HG03565 (cell line): ENCODE results near the gene OAT.
A peak's percentile ranks its signal among the peaks of the same experiment; 100 is the strongest.

Source experiments
- ATAC-seq: cut with Tn5 transposase; IDR thresholded peaks from one replicate; pipeline ENCODE4 v1.9.1; 2021; ENCODE audit warnings: mild to moderate bottlenecking, moderate library complexity; ENCODE audit not compliant: unreplicated experiment

OAT gene

DNA sequence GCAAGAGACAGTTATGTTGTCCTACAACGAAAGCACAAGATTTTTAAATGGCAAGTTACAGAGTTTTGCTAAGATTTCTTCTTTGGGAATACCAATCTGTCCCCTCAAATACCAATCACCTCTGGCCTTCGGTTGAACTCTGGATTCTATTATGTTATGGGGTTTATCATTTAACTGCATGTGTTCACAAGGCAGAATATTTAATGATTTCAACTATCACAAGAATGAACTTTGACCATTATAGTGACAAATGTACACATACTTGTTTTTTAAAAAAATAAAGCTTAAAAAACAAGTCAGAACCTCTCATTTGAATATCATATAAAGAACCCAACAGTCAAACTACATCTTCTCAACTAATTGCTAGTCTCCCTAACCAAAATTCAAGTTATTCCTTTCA is 11.3 kb downstream of the OAT start:
- ATAC-seq, result no peak

DNA sequence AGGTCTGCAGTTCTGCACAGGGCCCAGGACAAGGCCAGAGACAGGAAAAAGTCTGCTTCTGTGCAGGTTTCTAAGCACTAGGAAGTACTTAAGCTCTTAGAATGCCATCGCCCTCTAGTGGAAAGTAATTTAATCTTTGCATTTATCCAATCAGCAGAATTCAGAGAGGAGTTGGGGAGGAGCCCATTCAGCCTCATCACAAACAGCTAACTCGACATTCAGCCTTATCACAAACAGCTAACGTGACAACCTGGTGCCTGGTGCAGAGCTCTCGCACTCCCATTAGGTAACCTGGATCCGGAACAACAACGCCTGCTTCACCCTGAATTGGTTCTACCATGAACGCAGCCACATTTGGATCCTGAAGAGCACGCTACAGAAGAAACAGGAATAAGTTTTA is 15.2 kb downstream of the OAT start:
- ATAC-seq, result peak; percentile 79

DNA sequence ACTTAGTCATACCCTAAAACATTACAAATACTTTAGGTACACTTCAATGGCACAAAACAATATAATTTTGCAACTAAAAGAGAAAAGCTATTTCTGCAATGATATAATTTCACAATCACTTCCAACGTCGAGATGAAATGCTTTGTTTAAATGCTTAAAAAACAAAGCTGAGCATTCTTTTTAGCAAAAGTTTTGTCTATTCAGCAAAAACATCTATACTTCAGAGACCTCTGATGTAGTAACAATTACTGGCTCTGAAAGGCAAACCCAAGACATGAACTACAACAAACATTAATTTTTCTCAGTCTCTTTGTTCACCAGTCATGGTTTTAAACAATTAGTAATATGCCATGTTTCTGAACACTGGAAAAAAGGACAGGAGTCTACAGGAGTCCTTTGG is 16.4 kb downstream of the OAT start:
- ATAC-seq, result no peak

DNA sequence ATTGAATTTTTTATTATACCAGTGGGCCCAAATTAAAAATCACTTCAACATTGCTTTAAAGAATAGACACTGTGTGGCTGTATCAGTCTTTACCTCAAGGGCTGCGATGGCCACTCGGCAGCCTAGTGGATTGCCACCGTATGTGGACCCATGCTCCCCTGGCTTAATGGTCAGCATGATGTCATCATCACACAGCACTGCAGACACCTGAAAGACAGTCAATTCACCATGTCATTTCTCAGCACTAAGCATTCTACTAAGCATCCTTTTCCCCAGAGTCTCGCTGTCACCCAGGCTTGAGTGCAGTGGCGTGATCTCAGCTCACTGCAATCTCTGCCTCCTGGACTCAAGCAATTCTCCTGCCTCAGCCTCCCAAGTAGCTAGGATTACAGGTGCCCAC is 17.1 kb downstream of the OAT start:
- no peak for ATAC-seq

DNA sequence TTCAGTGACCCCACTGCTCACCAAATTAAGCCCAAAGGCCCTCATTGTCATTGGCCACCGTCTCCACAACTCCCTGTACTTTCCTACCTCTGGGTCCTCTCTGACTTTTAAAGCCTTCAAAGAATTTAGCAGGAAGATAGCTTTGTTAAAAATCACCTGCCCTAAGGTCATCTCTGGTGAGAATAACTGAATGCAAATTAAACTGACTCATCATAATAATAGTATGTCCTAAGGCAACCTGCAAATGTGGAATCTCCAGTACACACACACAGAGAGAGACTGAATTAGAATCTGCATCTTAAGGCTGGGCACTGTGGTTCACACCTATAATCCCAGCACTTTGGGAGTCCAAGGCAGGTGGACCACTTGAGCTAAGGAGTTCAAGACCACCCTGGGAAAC is 24.1 kb downstream of the OAT start:
- ATAC-seq, result no peak

DNA sequence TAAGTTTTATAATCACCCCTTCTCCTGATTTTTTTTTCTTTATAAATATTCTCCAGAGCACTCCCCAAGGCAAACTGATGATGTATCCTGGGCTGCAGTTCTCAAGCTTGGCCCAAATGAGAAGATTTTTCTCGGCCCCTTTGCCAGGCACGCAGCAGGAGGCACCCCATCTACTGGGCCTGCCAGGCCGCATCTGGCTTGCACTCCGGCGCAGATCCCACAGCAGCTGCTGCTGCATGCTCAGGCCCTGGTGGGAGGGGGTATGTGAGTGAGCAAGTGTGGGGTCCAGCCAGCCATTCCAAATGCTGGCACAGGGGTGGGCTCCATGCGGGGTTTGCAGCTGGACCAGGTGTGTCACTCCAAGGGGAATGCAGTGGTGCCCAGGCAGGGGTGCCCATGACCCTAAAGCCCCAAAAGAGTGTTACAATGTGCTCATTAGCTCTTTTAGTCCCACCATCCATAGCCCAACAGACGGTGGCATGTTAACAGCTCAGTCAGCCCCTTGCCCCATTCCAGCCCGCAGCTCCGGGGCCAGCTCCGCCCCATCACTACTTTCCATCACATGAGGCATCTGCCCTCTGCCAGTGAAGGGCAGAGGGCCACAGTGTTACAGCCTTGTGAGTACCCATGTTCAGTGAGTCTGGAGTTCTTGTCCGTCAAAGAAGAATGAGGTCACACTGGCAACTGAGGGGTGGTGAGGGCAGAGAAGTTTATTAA is 25.9 kb downstream of the OAT start:
- ATAC-seq, result no peak

DNA sequence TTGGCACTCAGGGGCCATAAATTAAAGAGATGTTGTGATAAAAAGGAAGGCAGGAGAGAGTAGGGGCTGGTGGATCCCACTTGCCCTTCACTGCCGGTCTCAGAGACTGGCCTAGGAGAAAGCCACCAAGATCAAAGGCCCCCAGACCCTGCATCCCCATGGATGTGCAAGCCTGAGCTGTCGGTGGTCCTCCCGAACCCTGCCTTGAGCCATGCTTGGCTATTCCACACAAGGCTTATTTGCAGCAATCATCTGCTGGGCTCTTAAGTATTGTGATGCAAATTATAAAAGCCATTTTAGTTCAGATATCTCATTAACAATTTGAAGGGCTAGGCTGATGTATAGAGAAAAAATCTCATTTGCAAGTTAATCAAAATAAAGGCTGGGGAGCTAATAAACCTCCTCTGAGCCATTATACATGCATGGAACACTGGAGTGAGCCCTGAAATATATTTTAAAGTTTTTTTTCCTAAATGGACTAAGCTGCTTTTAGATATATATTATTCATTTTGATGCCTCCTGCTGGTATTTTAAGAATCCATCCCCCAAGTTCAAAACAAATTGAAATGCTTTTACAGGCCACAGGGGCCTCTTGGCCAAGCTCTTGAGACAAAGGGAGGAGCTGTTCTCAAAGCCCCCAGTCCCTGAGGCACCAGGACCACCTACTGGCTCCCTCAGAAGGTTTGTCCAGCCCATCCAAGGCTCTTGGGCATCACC is 28.1 kb downstream of the OAT start:
- no peak for ATAC-seq

DNA sequence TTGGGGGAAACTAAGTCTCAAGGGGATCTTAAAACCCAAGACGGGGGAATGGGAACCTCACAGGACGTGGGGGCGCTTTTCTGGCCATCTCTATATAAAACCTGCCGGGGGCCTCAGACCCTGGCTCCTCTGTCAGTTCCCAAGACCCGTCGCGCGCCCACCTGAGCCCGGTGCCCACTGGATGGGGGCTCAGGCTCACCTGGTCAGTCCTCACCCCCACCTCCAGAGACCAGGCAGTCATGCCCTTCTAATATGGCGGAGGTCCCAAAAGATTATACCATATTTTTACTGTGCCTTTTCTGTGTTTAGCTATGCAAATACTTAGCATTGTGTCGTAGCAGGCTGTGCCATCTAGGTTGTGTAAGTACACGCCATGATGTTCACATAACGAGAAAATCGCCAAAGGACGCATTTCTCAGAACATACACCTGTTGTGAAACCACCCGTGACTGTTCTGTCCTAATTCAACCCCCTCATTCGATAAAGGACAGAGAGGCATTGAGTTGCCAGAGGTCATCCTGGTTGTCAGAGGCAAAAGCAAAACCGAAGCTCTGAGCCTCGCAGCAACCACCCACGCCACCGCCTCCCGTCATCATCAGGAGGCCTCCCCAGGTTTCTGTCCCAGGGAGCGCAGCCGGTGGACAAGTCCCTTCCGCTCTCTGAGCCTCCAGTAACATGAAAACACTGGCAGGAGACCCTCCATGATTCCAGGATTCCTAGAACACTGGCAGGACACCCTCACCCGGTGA is 28.9 kb downstream of the OAT start:
- ATAC-seq, result no peak

DNA sequence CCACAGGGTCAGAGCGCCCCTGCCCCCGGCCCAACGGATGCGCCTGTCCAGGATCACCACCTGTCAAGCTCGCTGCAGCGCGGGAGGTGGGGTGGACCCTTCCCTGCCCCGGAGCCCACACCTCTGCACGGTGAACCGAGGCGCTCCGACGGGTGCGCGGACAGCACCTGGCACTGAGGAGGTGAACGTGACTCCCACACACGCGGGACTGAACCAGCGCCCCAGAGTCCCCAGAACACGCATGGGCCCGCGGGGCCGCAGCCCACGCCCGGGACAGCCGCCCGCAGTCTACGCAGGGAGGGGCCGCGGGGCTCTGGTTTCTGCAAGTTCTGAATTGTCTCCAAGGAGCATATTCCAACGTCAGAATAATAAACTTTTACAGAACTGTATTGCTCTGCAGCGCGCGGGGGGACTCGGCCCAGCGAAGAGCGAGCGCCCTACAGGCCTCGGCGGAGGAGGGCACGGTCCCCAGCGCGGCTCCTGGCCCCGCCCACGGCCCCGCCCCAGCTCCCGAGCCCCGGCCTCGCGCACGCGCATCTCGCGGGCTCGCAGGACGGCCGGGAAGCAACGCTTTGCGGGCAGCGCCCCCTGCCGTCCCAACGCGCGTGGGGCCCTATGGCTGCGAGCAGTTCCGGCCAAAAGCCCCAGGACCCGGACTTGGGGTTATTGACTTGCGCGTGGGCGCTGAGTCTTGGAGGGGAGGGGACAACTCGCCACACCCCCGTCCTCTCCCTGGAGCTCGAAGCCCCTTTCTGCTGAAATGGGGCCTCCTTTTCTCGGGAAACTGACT is 29.7 kb downstream of the OAT start:
- peak; percentile 86 for ATAC-seq

DNA sequence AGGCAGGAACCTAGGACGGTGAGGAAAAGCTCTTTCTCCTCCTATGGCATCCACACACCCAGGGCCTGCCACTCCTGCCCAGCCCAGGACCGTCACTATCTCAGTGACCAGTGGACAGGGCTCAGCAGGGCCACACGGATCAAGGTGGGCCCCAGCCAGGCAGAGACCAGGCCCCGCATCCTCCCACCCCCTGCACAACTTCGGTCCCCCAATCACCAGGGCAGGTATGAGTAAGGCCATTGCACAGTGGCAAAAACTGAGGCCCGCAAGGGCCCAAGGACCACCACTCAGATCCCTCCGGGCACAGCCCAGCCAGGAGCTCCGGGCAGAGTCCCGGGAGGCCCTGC is 30.3 kb downstream of the OAT start:
- no peak for ATAC-seq

DNA sequence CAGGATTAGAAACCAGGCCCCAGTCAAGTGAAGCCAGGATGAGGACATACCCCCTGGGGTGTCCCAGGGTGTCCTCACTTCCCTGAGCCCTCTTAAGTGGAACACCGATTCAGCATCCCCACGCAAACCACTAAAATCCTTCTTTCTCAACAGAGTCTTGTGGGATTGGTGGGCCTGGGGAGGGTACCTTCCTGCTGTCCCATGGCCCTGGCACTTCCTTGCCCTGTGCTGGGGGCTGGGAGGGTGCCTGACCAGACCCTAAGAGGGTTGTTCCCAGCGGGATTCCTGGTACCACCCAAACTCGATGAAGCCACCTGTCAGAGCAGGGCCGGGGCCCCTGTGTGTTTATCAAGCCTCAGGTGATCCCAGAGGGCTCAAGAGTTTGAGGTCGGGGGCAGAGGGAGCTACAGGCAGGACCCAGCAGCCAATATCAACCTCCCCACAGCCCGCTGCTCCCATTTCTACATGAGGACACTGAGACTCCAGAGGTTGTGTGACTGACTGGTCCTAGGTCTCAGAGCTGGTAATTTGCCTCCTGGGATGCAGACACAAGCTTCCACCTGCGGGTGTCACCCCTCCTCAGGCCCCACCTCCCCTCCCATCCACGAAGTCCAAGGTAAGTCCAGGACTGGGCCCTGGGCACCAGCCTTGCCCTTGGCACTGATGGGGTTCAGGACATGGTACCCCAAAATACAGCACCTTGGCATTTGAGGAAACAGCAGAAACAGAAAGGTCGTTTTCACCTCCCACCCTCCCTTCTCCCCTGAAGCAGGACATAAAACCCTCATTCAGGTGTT is 31.4 kb downstream of the OAT start:
- ATAC-seq, result no peak

DNA sequence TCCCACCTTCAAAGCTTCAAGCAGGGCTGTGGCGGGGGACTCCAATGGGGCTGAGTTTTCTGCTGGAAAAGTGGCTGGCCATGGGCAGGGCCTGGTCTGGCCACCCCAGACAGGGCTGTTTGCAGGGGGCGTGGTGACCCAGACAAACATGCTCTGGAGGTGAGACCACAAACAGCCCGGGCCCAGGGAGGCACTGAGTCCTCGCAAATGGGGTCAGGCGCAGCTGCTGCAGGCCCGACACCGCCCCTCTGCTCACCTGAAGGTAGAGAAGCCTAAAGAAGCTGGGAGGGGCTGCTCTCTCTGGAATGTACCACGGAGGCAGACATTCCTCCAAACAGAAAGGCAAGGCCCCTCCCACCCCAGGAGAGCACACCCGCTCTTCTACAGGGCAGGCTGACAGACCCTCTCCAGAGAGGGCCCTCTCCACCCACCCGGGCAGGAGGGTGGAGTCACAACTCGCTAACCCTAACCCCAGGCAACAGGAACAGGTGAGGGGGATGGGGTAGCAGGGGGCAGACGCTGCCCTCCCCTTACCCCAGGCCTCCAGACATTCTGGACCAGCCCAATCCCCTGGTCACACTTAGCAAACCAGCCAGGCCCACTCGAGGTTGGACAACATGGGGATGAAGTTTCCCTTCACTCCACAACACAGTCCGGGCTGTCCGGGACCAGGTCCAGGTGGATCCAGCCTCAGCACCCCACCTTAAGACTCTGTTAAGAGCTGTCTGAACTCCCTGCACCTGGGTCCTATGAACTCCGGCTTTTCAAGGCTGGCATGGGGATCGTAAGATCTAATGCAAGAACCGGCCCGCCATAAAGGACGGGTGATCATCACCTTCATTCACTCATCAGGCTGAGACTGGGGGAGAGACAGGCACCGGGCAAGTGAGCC is 32.3 kb downstream of the OAT start:
- ATAC-seq, result no peak

DNA sequence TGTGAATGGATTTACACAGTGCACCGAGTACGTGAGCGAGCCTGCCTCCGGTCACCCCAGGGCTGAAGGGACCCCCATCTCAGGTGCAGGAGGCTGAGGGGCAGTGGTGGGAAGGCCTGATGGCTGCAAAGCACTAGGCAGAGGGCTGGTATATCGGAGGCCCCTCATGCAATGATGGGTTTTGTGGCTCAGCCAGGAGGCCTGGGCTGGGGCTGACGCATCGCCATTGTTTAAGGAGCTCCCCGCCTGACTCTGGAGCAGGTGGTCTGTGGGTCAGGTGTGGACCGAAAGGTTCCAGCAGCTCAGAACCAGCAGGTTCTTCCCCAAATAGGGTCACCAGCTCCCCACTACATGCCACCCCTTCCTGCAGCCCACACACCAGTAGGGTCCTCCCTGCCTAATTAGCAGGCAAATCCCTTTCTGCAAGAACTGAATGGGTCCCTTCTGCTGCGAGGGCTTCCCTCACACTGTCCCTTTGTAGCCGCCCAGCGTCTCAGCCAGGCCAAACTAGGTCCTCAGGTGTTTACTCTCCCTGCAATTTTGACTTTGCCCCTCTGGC is 33.0 kb downstream of the OAT start:
- ATAC-seq, result no peak

DNA sequence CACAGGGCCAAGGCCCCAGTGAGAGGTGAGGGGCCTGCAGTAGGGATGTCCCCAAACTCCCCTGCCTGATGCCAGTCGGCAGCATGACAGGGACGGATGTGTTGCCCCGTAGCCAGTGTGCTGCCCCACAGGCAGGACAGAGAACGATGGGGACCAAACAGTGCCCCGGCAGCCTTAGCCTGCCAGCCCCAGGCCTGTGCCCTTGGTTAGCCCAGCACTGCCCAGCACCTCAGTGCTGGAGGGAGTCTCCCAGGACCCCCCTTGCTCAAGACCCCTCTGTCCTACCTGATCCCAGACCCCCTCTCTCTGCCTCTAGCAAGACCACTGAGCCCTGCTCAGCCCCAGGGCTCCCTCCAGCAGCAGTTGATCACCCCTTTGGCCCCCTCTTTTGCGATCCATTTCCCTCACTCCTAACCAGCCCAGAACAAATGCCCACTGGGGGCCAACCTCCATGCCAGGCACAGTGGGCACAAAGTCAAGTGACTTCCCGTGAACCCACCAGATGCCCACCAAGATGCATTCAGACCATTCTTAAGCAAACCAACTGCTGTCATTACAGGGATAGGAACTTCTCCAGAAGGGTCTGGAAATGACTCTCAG is 34.0 kb downstream of the OAT start:
- ATAC-seq, result no peak

DNA sequence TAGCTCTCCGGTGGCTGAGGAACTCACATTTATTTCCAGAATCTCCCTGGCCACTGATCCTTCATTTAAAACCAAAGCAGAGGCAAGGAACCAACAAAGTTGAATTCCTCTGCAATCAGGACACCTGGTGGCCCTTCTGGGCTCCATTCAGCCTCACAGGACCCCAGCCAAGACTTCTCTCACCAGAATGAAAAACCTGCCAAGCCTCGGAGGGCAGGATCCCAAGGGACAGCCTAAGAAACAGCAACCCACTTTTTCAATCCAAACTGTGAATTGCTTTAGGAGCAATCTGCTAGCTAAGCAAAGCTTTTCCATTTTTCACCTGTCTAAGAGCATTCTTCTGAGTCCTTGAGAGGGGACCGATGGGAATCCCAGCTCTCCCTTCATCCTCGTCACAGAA is 34.6 kb downstream of the OAT start:
- ATAC-seq, result no peak

DNA sequence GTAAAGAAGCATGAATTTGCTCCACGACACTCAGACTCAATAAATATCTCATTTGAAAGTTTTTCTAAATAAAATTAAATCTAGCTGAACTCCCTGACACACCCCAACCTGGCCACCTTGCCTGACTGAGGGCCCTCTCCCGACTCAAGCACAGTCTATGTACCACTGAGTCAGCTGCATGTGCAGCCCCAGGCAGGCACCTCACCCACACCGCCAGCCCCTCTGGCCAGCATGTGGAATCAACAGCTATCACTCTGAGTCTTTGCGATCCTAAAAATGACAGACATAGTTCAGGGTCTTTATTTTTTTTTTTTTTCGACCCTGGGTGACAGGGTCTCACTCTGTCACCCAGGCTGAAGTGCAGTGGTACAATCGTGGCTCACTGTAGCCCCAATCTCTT is 35.2 kb downstream of the OAT start:
- no peak for ATAC-seq

DNA sequence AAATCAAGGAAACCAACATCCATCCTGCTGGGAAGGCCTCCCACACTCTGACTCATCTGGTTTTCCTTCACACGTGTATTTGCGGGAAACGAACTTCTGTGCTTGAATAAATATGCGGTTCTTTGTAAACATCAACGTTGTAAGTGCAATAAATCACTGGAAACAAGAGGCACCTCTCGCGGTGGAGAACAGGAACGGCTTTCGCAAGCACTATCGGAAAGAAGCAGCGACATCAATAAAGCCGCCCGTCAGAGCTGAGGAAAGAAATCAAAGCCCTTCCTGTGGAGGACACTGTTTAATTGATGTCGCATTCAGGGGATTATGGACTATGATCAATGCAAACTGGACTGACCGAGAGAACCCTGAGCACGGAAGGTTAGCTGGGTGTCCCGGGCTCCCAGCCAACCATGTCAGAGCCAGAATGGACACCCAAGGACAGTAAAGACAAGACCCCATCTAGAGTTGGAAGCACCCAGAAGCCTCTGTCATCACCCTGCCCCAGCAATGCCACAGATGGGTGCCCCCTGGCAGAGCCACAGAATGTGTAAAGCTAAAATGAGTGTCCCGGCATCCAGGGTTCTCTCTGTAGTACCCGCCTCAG is 37.6 kb downstream of the OAT start:
- no peak for ATAC-seq

DNA sequence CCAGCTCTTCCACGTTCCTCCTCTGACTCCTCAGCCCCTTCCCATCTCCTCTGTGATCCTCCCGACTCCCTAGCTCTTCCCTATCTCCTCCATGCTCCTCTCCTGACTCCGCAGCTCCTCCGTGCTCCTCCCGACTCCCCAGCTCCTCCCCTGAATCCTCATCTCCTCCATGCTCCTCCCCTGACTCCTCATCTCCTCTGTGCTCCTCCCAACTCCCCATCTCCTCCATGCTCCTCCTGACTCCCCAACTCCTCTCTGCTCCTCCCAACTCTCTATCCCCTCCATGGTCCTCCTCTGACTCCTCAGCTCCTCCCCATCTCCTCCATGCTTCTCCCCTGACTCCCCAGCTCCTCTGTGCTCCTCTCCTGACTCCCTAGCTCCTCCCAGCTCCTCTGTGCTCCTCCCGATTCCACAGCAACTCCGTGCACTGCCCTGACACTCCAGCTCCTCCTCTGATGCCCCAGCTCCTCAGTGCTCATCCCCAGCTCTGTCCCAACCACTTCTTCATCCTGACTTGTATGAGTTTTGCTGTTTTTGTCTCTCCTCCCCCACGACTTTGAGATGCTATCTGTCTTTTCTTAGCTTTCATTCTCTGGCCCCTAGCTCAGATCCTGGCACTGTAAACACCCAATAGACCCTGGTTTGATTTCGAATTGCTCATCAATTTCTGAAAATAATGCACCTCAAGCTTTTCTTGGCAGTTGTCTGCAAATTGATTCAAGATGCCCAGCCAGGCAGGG is 38.3 kb downstream of the OAT start:
- no peak for ATAC-seq
